ENCODE data around the gene KTN1. TPM values are rescaled to one million over a fixed set of nuclear protein-coding genes. Genes with fewer than 3 reads are reported as not detected.

Gene KTN1
- polyA plus RNA-seq, 1 donor from 2014 or later = 95.0 TPM

GRCh38 chr14:55583942-55584468 is 4.0 kb downstream of the KTN1 start:
- H3K36me3 ChIP-seq (ENCODE audit: insufficient read depth, low read length) = no peaks in the 10 kb centered on the region
- no peak overlapping the region for H2AFZ ChIP-seq (ENCODE audit: low read depth, low read length)
- H3K9me2 ChIP-seq (ENCODE audit: insufficient read depth, low read length) = no peaks in the 10 kb centered on the region
- no peaks in the 10 kb centered on the region for H4K20me1 ChIP-seq (ENCODE audit: insufficient read depth)
- no peaks in the 10 kb centered on the region for H3K9me3 ChIP-seq (ENCODE audit: low read length)
- no peaks in the 10 kb centered on the region for H3F3A ChIP-seq (ENCODE audit: insufficient read depth, low read length, poor library complexity, severe bottlenecking)
- H3K4me2 ChIP-seq (ENCODE audit: low read length) = no peak overlapping the region
- H3K79me2 ChIP-seq (replicated peaks; ENCODE audit: insufficient read depth, low read length) = peaks cover 69% of the 10 kb centered on the region
- TF ChIP-seq MXI1 (conservative IDR thresholded peaks at IDR 0.05; ENCODE audit: poor library complexity, severe bottlenecking) (no peak), SMC3 (conservative IDR thresholded peaks at IDR 0.05; ENCODE audit: poor library complexity) (no peak), POLR2AphosphoS5 (IDR thresholded peaks at IDR 0.05) (no peak), EP300 (conservative IDR thresholded peaks at IDR 0.05; ENCODE audit: poor library complexity, severe bottlenecking) (no peak), RAD21 (conservative IDR thresholded peaks at IDR 0.05) (no peak), REST (IDR thresholded peaks at IDR 0.05; ENCODE audit: borderline replicate concordance) (no peak), CTCF (IDR thresholded peaks at IDR 0.05; ENCODE audit: poor library complexity, severe bottlenecking) (no peak), EZH2 (IDR thresholded peaks at IDR 0.05; ENCODE audit: borderline replicate concordance, insufficient read depth, low read length, poor library complexity, severe bottlenecking) (no peak), TAF1 (IDR thresholded peaks at IDR 0.05; ENCODE audit: low read depth) (no peak)
- no peak overlapping the region for H3K9ac ChIP-seq (ENCODE audit: low read length)
- no peak overlapping the region for H3K4me3 ChIP-seq (ENCODE audit: low read length)
- no peak overlapping the region for H3K27ac ChIP-seq (ENCODE audit: low read length)
- no peaks in the 10 kb centered on the region for H3K27me3 ChIP-seq (ENCODE audit: insufficient read depth, low read depth, low read length)

GRCh38 chr14:55585854-55586253 is 5.8 kb downstream of the KTN1 start:
- no peak overlapping the region for H3K9ac ChIP-seq (ENCODE audit: low read length)
- H3K27ac ChIP-seq (ENCODE audit: low read length) = no peak overlapping the region
- no peaks in the 10 kb centered on the region for H3K9me3 ChIP-seq (ENCODE audit: low read length)
- no peaks in the 10 kb centered on the region for H3K36me3 ChIP-seq (ENCODE audit: insufficient read depth, low read length)
- peaks cover 78% of the 10 kb centered on the region for H3K79me2 ChIP-seq (replicated peaks; ENCODE audit: insufficient read depth, low read length)
- no peak overlapping the region for H3K4me3 ChIP-seq (ENCODE audit: low read length)
- H3K9me2 ChIP-seq (ENCODE audit: insufficient read depth, low read length) = no peaks in the 10 kb centered on the region
- H3K4me2 ChIP-seq (ENCODE audit: low read length) = no peak overlapping the region
- TF ChIP-seq RAD21 (conservative IDR thresholded peaks at IDR 0.05) (no peak), SMC3 (conservative IDR thresholded peaks at IDR 0.05; ENCODE audit: poor library complexity) (no peak), MXI1 (conservative IDR thresholded peaks at IDR 0.05; ENCODE audit: poor library complexity, severe bottlenecking) (no peak), CTCF (IDR thresholded peaks at IDR 0.05; ENCODE audit: poor library complexity, severe bottlenecking) (no peak), EZH2 (IDR thresholded peaks at IDR 0.05; ENCODE audit: borderline replicate concordance, insufficient read depth, low read length, poor library complexity, severe bottlenecking) (no peak), TAF1 (IDR thresholded peaks at IDR 0.05; ENCODE audit: low read depth) (no peak), POLR2AphosphoS5 (IDR thresholded peaks at IDR 0.05) (no peak), REST (IDR thresholded peaks at IDR 0.05; ENCODE audit: borderline replicate concordance) (no peak), EP300 (conservative IDR thresholded peaks at IDR 0.05; ENCODE audit: poor library complexity, severe bottlenecking) (no peak)
- no peaks in the 10 kb centered on the region for H3F3A ChIP-seq (ENCODE audit: insufficient read depth, low read length, poor library complexity, severe bottlenecking)
- H4K20me1 ChIP-seq (ENCODE audit: insufficient read depth) = no peaks in the 10 kb centered on the region
- H3K27me3 ChIP-seq (ENCODE audit: insufficient read depth, low read depth, low read length) = no peaks in the 10 kb centered on the region
- no peak overlapping the region for H2AFZ ChIP-seq (ENCODE audit: low read depth, low read length)

All from neural cell (in vitro differentiated cells).